GM19025 (cell line): Measurements from ENCODE around the gene SYNGR3.
"Not testable (repeated sequence)": the region's sequence is repeated elsewhere in the genome, so short reads cannot be mapped to it uniquely, and the experiment has no call there.

Source experiments
- ATAC-seq: cut with Tn5 transposase; IDR thresholded peaks from one replicate; pipeline ENCODE4 v1.9.1; 2021; ENCODE audit warnings: mild to moderate bottlenecking, low read depth, moderate library complexity; ENCODE audit not compliant: unreplicated experiment

Gene SYNGR3

GRCh38 chr16:1989209-1990100 is at the start of gene SYNGR3:
TSS of gene SYNGR3 (plus strand) at chr16:1989970. CDS start at chr16:1990103, 133 bp downstream.
- no peak for ATAC-seq

GRCh38 chr16:1940273-1941161 is 49.3 kb upstream of the SYNGR3 start:
- no peak for ATAC-seq

DNA sequence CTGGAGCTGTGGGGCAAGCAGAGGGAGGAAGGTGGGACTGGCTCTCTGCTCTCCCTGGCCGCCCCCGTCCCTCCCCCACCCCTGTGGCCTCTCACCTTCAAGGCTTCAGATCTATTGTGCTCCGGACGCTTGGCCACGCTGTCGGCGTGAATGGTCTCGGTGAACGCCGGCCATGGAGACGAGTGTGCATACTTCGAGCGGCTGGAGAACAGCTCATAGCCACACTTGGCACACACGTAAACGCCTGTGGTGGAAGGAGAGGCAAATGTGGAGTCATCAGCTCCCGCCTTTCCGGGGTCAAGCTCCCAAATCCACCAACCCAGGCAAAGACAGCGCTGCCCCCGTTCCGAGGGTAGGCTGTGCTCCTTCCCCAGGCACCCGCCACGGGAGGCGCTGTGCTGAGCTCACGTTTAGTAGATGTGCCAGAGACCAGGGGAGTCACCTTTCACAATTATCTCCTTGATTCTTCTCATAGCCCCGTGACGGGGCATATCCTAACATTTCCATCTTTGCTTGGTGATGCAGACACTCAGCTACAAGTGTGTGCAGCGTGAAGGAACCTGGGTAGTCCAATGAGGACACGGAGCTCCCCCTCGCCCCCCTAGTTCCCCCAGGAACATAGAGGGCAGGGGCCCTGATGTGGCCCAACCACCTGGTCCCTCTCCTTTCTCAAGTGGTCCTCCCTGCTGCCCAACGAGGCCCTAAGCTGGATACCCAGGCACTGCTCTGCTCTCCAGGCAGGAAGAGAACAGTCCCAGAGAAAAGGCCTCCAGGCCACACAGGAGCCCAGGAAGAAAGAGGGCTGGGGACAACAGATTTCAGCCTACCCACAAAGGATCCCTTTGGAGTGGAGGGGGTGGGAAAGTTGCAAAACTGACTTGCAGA is 48.4 kb upstream of the SYNGR3 start:
- ATAC-seq: no peak

DNA sequence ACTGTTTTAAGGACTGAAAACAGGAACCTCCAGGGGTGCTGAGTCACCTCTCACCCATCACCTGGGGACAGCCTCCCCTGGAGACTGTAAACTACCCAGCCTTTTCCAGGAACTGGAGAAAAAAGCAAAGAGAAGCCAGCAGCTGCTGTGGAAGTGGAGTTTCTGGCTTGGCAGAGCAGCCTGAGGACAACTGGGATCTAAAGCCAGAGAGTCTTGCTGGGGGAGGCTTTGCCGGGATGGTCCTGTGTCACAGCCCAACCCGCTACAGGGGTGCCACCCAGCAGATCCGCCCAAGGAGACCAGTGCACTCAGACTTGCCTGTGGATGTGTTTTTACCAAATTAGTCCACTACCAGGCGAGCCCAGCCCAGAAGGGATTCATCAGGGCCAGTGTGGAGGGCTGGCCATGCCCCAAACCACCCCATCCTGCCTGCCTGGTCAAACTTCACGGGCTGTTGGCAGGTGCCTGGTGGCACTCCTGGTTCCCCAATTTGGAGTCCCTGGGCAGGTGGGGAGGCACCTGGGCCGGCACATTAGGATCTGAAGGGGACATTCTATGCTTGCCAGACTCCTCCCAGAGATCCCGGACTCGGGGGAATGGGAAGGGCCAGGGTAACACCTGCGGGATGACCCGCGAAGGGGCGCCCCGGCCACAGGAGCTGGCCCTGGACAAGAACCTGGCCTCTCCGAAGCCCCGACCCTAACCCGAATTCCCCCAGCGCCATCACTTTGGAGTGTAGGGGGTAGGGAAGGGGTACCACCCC is 47.5 kb upstream of the SYNGR3 start:
- ATAC-seq: no peak

GRCh38 chr16:1942810-1943726 is 46.7 kb upstream of the SYNGR3 start, which contains the start of gene MSRB1:
TSS of gene MSRB1 (minus strand) at chr16:1943199. CDS start at chr16:1943156, 43 bp downstream.
- peak; percentile 94 for ATAC-seq

DNA sequence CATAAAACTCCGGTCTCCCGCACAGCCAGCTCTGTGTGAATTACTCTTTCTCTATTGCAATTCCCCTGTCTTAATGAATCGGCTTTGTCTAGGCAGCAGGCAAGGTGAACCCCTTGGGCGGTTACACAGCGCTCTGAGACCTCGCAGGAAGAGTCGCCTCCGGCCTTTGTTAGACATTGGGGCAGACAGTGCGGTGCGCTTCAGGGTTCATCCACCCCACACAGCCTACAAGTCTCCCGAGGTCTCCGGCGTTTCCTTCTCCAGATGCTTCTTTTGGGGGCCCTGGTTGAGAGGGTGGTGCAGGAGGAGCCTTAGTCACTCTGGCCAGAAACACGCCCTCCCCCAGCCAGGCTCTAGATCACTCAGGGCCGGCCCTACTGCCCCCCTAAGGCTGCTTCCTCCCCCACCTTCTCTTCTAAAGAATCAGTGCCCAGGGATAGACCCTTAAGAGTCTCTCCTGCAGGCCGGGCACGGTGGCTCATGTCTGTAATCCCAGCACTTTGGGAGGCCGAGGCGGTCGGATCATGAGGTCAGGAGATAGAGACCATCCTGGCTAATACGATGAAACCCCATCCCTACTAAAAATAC is 45.1 kb upstream of the SYNGR3 start:
- ATAC-seq: no peak

DNA sequence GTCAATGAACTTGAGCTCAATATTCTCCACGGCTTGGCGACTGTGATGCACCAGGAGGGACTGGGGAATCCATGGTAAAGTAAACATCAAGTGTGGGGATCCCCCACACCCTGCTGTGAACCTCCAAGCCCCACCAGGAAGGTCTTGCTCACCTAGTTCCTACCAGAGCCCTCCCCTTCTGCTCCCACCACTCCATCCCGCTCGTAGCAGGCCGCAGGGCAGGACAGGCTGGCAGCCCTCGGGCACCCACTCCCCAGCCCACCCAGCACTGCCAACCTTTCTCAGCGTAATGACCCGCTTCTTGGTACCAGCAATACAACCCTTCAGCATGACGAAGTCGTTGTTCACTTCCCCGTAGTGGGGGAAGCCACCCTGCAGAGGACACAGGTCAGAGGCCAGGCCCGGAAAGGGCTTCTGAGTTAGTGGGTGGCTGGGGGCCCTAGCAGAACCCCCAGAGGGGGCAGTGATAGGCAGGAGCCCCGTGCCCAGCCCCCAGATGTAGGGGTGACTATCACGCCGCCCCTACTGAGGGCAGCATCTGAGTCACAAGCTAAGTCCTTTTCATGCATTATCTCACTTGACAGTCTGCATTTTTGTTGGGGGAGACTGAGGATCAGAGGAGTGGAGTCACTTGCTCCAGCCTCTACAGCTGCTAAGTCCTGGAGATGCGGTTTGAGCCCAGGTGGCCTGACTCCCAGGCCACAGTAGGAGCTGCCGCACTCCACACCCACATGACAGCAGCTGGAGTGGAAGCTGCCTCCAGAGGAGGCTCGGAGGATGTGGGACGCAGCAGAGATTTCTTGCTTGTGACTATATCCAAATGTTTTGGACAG is 44.0 kb upstream of the SYNGR3 start:
- no peak for ATAC-seq

GRCh38 chr16:1946495-1947368 is 43.0 kb upstream of the SYNGR3 start:
- ATAC-seq: no peak

DNA sequence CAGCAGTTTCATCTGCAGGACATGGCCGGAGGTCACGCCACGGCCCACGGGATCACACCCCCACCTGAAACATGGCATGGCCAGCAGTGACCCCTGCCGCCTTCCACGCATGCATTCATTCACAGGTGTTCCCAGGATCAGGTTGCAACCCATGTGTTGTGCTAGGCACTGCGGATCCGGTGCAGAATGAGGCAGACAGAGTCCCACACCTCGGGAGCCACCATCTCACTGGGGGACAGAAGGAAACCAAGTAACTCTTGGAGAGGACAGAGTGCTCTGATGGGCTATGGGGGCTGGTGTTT is 42.5 kb upstream of the SYNGR3 start:
- ATAC-seq: no peak

DNA sequence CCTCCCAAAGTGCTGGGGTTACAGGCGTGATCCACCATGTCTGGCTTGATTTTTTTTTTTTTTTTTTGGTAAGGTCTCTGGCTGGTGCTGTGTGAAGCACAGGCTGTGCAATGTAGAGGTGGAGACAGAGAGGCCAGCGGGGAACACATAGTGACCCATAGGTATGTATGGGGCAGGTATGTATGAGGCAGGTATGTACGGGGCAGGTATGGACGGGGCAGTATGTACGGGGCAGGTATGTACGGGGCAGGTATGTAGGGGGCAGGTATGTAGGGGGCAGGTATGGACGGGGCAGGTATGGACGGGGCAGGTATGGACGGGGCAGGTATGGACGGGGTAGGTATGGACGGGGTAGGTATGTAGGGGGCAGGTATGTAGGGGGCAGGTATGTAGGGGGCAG is 40.3 kb upstream of the SYNGR3 start:
- no peak for ATAC-seq

GRCh38 chr16:1950047-1950446 is 39.7 kb upstream of the SYNGR3 start:
- no peak for ATAC-seq

DNA sequence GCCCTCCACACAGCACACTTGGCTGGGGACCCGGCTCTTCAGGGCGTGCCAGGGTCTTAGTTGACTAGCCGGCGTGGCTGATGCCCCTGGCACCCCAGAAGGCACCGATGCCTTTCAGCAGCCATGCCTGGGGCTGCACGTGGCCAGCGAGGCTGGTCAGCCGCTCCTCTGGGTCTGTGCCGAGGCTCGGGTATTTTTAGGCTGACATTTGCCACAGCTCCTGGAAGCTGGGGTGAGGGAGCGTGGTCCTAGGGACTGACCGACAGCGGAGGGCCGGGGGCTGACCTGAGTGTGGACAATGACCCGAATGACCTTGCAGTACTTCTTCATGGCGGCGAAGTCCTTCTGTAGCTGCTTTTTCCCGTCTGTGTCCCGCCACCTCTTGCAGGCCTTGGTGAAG is 39.2 kb upstream of the SYNGR3 start:
- no peak for ATAC-seq

DNA sequence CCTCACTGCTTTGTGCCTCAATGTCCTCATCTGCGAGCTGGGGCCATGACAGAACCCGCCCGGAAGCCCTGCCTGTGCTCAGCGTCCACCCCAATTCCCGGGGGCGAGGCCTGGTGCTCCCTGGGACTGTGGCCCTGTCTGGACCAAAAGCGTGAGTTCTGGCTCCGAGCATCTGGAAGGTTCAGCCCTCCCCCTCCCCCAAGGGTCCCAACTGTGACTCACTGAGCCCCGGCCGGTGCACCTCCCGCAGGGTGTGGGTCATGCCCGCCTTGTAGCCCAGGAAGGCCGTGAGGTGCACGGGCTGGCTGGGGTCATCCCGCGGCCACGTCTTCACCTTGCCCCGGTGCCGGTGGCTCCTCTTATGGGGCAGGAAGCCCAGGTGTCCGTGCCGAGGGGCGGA is 36.0 kb upstream of the SYNGR3 start:
- ATAC-seq: no peak

- not testable (repeated sequence) for ATAC-seq
Observed at GRCh38 chr16:1957434-1958142, 32.2 kb upstream of the SYNGR3 start.

- ATAC-seq: not testable (repeated sequence)
Observed at GRCh38 chr16:1958143-1958491, 31.7 kb upstream of the SYNGR3 start.

DNA sequence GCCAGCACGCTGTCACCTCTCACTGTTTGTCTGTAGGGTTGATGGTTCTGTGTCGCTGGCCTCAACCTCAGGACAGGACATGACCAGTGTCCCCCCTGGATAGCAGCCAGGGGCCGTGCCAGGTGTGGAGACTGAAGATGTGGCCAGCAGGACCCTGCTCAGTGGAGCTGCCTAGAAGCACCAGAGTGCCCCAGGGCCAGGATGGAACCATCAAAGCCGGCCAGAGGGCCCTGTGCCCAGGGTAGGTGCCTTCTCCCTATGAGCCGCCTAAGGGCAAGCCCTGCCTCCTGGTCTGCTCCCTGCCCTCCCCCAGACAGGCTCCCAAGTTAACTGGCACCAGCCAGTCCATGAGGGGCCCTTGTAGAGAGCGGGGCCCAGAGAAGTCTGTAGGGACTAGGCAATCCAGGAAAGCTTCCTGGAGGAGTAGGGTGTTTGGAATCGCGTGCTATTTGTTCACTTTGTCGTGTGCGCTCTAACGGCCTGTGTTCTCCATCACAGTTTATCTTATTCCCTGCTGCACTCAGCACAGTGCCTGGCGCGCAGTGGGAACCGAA is 31.0 kb upstream of the SYNGR3 start:
- no peak for ATAC-seq
